ENCODE measurements around the gene SST.

- TF ChIP-seq POLR2A (IDR thresholded peaks at IDR 0.05): no peak
- no peak for TF ChIP-seq CTCF (IDR thresholded peaks at IDR 0.05)
Measured at GRCh38 chr3:187629711-187630110, 40.5 kb downstream of the SST start.
